Bronchial epithelial cell (primary cell): ENCODE data around the gene RAP1GAP2. TPM values are rescaled to one million over a fixed set of nuclear protein-coding genes. Genes with fewer than 3 reads are reported as not detected.

Experiments
- DNase-seq: peaks from one replicate; pipeline ENCODE4 v3.0.0-alpha.2; 2010; ENCODE audit warnings: low read depth
- FAIRE-seq: peaks from 2 replicates; lab custom pipeline; 2011; peaks lifted over from hg19 to GRCh38; lab: Jason Lieb, UNC
- H3K27me3 ChIP-seq: 2 replicates; pipeline ENCODE4 v1.5.1; 2011; ENCODE audit warnings: low read length; ENCODE audit not compliant: control insufficient read depth, insufficient read depth
- H3K36me3 ChIP-seq: 2 replicates; pipeline ENCODE4 v1.5.1; 2011; ENCODE audit warnings: low read length; ENCODE audit not compliant: control insufficient read depth, insufficient read depth
- H3K4me3 ChIP-seq: 2 replicates; pipeline ENCODE4 v1.5.1; 2011; ENCODE audit warnings: mild to moderate bottlenecking, low read depth, low read length, control low read depth
- total RNA-seq: library from RNA; depleted of rRNA; stranded (reverse); fragments of >200 nt; gene quantifications from 2 replicates; pipeline ENCODE4 v1.2.1, GENCODE V29; 2014
- TF ChIP-seq, protein P1 (sequence below): IDR thresholded peaks from 2 replicates; pipeline ENCODE4 v1.5.1; 2011; ENCODE audit warnings: mild to moderate bottlenecking, moderate library complexity, low read length, control low read depth, inconsistent platforms; ENCODE audit not compliant: insufficient read depth, severe bottlenecking

RAP1GAP2 gene
- total RNA-seq, 1 donor from 2014 or later: 15.0 TPM

DNA sequence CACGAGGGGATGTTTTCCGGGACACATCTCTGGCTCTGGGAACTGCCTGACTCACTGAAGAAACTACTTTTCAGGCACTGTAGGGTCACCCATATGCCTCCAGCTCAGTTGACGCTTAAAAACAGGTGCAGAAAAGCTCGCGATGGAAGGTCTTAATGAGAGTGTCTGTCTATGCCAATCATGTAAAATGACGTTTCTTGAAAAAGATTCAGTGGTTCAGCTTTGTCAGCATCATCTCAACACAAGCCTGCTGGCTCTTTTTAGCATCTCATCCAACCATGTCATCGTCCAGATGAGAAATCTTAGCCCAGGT, 239.7 kb downstream of the RAP1GAP2 start:
- Histone ChIP-seq H3K36me3 (peaks cover under 1% of the 10 kb centered on the region), H3K4me3 (no peak overlapping the region), H3K27me3 (no peaks in the 10 kb centered on the region)
- peak; percentile 96 for FAIRE-seq
- no peak for DNase-seq
- TF ChIP-seq, protein P1, sequence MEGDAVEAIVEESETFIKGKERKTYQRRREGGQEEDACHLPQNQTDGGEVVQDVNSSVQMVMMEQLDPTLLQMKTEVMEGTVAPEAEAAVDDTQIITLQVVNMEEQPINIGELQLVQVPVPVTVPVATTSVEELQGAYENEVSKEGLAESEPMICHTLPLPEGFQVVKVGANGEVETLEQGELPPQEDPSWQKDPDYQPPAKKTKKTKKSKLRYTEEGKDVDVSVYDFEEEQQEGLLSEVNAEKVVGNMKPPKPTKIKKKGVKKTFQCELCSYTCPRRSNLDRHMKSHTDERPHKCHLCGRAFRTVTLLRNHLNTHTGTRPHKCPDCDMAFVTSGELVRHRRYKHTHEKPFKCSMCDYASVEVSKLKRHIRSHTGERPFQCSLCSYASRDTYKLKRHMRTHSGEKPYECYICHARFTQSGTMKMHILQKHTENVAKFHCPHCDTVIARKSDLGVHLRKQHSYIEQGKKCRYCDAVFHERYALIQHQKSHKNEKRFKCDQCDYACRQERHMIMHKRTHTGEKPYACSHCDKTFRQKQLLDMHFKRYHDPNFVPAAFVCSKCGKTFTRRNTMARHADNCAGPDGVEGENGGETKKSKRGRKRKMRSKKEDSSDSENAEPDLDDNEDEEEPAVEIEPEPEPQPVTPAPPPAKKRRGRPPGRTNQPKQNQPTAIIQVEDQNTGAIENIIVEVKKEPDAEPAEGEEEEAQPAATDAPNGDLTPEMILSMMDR: no peak

DNA sequence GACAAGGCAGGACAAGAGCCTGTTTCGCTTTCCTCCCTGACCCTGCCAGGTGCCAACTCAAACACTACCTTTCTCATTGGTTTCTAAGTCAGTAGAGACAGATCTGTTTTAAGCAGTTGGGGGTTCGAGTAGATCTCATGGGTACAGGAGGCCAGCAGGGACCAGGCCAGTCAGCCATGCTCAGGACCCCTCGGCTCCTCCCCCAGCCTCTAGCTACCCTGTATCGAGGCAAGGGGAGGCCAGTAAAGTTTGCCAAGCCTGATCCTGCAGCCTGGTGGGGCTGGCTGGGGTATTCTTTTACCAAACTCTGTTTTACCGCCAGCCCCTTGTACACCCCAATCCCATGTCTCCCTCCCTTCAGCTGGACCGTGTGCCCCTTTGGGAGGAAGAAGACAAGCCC, 240.6 kb downstream of the RAP1GAP2 start:
- Histone ChIP-seq H3K36me3 (no peaks in the 10 kb centered on the region), H3K4me3 (no peak overlapping the region), H3K27me3 (no peaks in the 10 kb centered on the region)
- FAIRE-seq: no peak
- TF ChIP-seq, protein P1: no peak
- DNase-seq: no peak

DNA sequence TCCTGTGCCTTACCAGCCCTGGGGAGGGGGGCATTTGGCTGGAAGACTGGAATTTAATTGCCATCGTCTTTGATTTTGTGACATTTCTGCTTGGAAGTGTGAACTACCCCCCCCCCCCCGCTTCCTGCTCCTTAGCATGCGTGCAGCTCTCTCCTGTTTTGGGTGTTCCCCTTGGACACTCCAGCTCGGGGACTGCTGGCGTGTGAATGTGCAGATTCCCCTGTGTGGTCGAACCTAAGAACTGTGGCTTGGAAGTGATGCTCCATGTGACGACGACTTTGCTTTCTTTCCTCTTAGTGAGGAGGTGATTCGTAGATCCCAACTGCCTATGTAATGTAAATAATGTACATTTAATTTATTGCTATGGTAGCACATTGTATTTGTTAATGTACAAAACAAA, 241.0 kb downstream of the RAP1GAP2 start:
- TF ChIP-seq, protein P1: no peak
- DNase-seq: no peak
- Histone ChIP-seq H3K4me3 (no peak overlapping the region), H3K27me3 (no peaks in the 10 kb centered on the region), H3K36me3 (no peaks in the 10 kb centered on the region)
- FAIRE-seq: no peak

DNA sequence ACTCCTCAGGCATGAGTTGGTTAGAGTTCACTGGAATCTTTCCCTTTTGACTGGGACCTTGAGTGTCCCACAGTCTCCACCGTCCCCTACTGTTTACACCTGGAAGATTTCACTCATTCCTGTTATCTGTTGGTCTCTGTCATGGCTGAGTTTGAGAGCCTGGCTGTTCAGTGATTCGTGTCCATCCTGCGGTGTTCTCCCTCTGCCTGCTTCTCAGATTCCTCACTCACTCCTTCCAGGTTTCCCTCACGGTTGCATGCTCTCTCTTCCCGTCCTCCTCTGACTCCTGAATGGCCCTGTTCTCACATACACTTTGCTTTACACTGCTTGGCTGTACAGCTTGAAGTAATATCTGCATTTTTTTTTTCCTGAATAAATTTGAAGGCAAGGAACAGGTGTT, 242.7 kb downstream of the RAP1GAP2 start:
- DNase-seq (no peak), FAIRE-seq (no peak)
- TF ChIP-seq, protein P1: peak; percentile 2
- Histone ChIP-seq H3K4me3 (no peak overlapping the region), H3K36me3 (no peaks in the 10 kb centered on the region), H3K27me3 (no peaks in the 10 kb centered on the region)

DNA sequence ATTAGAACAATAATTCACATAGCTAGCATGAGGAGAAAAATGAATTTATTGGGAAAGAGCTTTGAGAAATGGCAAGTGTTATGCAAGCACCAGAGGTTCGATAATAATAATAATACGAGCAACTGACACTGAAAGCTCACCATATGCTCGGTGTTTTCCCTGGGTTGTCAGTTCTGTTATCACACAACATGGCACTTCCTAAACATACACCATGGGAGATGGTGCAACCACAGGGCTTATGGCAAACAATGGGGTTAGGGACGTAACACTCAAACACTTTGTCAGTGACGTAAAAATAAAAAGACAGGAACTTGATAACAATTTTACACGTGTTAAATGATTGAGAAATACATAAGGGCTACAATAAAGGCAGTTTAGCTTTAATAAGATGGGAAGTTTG, 243.5 kb downstream of the RAP1GAP2 start:
- DNase-seq (no peak), FAIRE-seq (no peak)
- Histone ChIP-seq H3K36me3 (no peaks in the 10 kb centered on the region), H3K27me3 (no peaks in the 10 kb centered on the region), H3K4me3 (no peak overlapping the region)
- TF ChIP-seq, protein P1: no peak

DNA sequence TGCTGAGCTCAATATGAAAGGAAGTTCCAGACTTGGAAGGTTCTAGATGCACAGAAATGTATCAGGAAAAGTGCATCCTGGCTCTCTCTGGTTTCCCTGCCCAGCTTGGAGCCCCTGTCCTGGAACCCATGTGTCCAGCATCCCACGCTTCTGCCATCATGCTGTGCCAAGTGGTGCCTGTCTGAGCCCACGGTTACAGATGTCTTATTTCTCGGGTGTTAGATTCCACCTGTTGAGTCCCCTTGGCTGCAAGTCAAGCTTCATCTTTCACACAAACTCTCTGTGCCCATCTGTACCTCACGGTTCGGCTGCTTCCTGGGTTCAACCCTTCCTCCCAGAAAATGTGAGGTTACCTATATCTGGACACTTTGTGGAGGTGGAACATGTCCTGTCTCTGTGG, 244.6 kb downstream of the RAP1GAP2 start:
- no peaks in the 10 kb centered on the region for H3K27me3 ChIP-seq
- FAIRE-seq (no peak), DNase-seq (no peak)
- no peaks in the 10 kb centered on the region for H3K36me3 ChIP-seq
- no peak overlapping the region for H3K4me3 ChIP-seq
- TF ChIP-seq, protein P1: no peak
